ENCODE measurements around the gene COX5A. TPM values are rescaled to one million over a fixed set of nuclear protein-coding genes. Genes with fewer than 3 reads are reported as not detected.
A peak's percentile ranks its signal among the peaks of the same experiment; 100 is the strongest.

COX5A gene
- total and polyA plus RNA-seq, 2 of the 13 experiments (the other 11 are each of a cell fraction or from before 2014, with no cell fraction given): 158 to 218 TPM

DNA sequence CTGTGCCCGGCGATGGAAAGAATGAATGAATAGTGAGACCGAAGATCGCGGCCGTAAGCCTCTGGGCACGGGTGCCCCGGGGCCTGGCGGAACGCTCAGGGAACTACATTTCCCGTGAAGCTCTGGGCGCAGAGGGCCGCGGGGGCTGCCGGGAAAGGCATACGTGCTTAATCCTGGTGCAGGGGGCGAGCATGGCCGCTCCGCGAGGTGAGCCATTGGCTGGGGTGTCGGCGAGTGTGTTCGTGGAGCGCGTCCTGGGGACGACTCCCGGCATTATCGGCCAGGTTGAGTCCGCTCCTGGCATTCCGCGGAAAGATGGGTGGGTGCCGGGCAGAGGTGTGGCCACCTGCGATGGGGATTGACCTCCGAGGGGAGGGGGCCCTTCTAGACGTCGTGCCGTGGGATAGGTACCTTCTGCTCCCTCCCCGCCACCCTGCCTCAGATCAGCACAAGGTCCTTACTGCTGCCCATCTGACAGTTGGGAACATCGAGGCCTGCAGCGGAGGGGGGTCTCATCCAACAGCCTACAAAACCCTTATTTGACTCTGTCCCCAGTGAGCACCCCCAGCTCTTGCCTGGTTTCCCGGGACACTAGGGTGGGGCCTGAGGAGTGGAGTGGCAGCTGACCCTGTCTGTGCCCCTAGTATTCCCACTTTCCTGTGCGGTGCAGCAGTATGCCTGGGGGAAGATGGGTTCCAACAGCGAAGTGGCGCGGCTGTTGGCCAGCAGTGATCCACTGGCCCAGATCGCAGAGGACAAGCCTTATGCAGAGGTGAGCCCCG lies 47.8 kb downstream of the COX5A start, which contains the start of gene MPI (continued):
- TF ChIP-seq, protein P1, sequence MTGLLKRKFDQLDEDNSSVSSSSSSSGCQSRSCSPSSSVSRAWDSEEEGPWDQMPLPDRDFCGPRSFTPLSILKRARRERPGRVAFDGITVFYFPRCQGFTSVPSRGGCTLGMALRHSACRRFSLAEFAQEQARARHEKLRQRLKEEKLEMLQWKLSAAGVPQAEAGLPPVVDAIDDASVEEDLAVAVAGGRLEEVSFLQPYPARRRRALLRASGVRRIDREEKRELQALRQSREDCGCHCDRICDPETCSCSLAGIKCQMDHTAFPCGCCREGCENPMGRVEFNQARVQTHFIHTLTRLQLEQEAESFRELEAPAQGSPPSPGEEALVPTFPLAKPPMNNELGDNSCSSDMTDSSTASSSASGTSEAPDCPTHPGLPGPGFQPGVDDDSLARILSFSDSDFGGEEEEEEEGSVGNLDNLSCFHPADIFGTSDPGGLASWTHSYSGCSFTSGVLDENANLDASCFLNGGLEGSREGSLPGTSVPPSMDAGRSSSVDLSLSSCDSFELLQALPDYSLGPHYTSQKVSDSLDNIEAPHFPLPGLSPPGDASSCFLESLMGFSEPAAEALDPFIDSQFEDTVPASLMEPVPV (CRISPR knock-in tag; IDR thresholded peaks at IDR 0.05): peak; percentile 85; the same call in 1 of the 2 replicates
- TF ChIP-seq DR1 (CRISPR knock-in tag; IDR thresholded peaks at IDR 0.05) (peak; percentile 74; the same call in 1 of the 2 replicates), RFXAP (CRISPR knock-in tag; IDR thresholded peaks at IDR 0.05; ENCODE audit: borderline replicate concordance) (peak; percentile 84; the same call in 1 of the 2 replicates), KLF16 (CRISPR knock-in tag; IDR thresholded peaks at IDR 0.05) (peak in 1 of 2 experiments; percentile 60; a peak in 2 of 4 replicates), ZNF230 (CRISPR knock-in tag; IDR thresholded peaks at IDR 0.05) (0 out of 2 replicates have a peak, but pooled peaks have one; percentile 85), SRSF1 (optimal IDR thresholded peaks at IDR 0.05; ENCODE audit: low read depth, low read length) (peak; percentile 85), SMAD1 (CRISPR knock-in tag; IDR thresholded peaks at IDR 0.05; ENCODE audit: borderline replicate concordance, low read depth) (no peak), RAD21 (CRISPR knock-in tag; IDR thresholded peaks at IDR 0.05) (peak; percentile 36; the same call in 1 of the 2 replicates), FOXJ3 (CRISPR knock-in tag; IDR thresholded peaks at IDR 0.05; ENCODE audit: borderline replicate concordance) (0 out of 2 replicates have a peak, but pooled peaks have one; percentile 38), RFXANK (CRISPR knock-in tag; IDR thresholded peaks at IDR 0.05) (0 out of 2 replicates have a peak, but pooled peaks have one; percentile 24), HDAC1 (CRISPR knock-in tag; IDR thresholded peaks at IDR 0.05) (peak; percentile 89), SOX6 (IDR thresholded peaks at IDR 0.05) (no peak), SOX6 (CRISPR knock-in tag; IDR thresholded peaks at IDR 0.05) (peak; percentile 80), MXI1 (IDR thresholded peaks at IDR 0.05; ENCODE audit: borderline replicate concordance, low read depth, low read length) (peak; percentile 82; the same call in 2 of the 3 replicates), ZNF33B (CRISPR knock-in tag; IDR thresholded peaks at IDR 0.05) (no peak), ZNF773 (CRISPR knock-in tag; IDR thresholded peaks at IDR 0.05; ENCODE audit: borderline replicate concordance) (0 out of 2 replicates have a peak, but pooled peaks have one; percentile 42)
- TF ChIP-seq, protein P2, sequence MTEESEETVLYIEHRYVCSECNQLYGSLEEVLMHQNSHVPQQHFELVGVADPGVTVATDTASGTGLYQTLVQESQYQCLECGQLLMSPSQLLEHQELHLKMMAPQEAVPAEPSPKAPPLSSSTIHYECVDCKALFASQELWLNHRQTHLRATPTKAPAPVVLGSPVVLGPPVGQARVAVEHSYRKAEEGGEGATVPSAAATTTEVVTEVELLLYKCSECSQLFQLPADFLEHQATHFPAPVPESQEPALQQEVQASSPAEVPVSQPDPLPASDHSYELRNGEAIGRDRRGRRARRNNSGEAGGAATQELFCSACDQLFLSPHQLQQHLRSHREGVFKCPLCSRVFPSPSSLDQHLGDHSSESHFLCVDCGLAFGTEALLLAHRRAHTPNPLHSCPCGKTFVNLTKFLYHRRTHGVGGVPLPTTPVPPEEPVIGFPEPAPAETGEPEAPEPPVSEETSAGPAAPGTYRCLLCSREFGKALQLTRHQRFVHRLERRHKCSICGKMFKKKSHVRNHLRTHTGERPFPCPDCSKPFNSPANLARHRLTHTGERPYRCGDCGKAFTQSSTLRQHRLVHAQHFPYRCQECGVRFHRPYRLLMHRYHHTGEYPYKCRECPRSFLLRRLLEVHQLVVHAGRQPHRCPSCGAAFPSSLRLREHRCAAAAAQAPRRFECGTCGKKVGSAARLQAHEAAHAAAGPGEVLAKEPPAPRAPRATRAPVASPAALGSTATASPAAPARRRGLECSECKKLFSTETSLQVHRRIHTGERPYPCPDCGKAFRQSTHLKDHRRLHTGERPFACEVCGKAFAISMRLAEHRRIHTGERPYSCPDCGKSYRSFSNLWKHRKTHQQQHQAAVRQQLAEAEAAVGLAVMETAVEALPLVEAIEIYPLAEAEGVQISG (CRISPR knock-in tag; IDR thresholded peaks at IDR 0.05): peak; percentile 92
- TF ChIP-seq, protein P3, sequence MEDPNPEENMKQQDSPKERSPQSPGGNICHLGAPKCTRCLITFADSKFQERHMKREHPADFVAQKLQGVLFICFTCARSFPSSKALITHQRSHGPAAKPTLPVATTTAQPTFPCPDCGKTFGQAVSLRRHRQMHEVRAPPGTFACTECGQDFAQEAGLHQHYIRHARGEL (CRISPR knock-in tag; IDR thresholded peaks at IDR 0.05): 0 out of 2 replicates have a peak, but pooled peaks have one; percentile 11
- TF ChIP-seq, protein P4, sequence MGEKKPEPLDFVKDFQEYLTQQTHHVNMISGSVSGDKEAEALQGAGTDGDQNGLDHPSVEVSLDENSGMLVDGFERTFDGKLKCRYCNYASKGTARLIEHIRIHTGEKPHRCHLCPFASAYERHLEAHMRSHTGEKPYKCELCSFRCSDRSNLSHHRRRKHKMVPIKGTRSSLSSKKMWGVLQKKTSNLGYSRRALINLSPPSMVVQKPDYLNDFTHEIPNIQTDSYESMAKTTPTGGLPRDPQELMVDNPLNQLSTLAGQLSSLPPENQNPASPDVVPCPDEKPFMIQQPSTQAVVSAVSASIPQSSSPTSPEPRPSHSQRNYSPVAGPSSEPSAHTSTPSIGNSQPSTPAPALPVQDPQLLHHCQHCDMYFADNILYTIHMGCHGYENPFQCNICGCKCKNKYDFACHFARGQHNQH (CRISPR knock-in tag; IDR thresholded peaks at IDR 0.05): peak; percentile 84
- TF ChIP-seq, protein P5, sequence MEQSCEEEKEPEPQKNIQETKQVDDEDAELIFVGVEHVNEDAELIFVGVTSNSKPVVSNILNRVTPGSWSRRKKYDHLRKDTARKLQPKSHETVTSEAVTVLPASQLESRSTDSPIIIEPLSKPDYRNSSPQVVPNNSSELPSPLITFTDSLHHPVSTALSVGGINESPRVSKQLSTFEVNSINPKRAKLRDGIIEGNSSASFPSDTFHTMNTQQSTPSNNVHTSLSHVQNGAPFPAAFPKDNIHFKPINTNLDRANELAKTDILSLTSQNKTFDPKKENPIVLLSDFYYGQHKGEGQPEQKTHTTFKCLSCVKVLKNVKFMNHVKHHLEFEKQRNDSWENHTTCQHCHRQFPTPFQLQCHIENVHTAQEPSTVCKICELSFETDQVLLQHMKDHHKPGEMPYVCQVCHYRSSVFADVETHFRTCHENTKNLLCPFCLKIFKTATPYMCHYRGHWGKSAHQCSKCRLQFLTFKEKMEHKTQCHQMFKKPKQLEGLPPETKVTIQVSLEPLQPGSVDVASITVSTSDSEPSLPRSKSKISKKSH (CRISPR knock-in tag; IDR thresholded peaks at IDR 0.05; ENCODE audit: borderline replicate concordance): peak; percentile 54

All from HepG2 (cell line).